Mesodermal cell (in vitro differentiated cells): ENCODE measurements around the gene KCNJ1.
A peak's percentile ranks its signal among the peaks of the same experiment; 100 is the strongest.

ENCODE experiments used
- H3K27ac ChIP-seq: 2 replicates; pipeline ENCODE4 v1.7.0; 2013; ENCODE audit warnings: mild to moderate bottlenecking, low read depth, low read length, moderate library complexity; ENCODE audit not compliant: severe bottlenecking
- H3K36me3 ChIP-seq: 2 replicates; pipeline ENCODE4 v1.7.1; 2013; ENCODE audit warnings: mild to moderate bottlenecking, low read length, moderate library complexity; ENCODE audit not compliant: control insufficient read depth, insufficient read depth
- H3K4me1 ChIP-seq: one replicate; pipeline ENCODE4 v1.7.1; 2013; ENCODE audit warnings: mild to moderate bottlenecking, low read length; ENCODE audit not compliant: insufficient read depth, control insufficient read depth, poor library complexity, severe bottlenecking
- H3K4me3 ChIP-seq: 2 replicates; pipeline ENCODE4 v1.7.0; 2013; ENCODE audit warnings: low read length, control low read depth, mild to moderate bottlenecking; ENCODE audit not compliant: insufficient read depth, poor library complexity, severe bottlenecking; ENCODE audit errors: extremely low read depth
- H3K9me3 ChIP-seq: 2 replicates; pipeline ENCODE4 v1.7.1; 2013; ENCODE audit warnings: mild to moderate bottlenecking, low read length, moderate library complexity; ENCODE audit not compliant: control insufficient read depth
- WGBS, 2 experiments: methylation state at CpG; one replicate each; pipeline ENCODE4 v1.1.5; 2013; ENCODE audit warnings: missing lambda C conversion rate in 2 of 2; ENCODE audit not compliant: insufficient coverage in 2 of 2; 5-methylcytosine and 5-hydroxymethylcytosine counted together

Gene KCNJ1

GRCh38 chr11:128908391-128909246 is 41.5 kb upstream of the KCNJ1 start:
- Histone ChIP-seq H3K4me3 (no peak overlapping the region), H3K27ac (no peak overlapping the region)
- 88 to 92% methylated on average over 8 to 10 of the region's 12 CpGs for WGBS, 2 experiments

GRCh38 chr11:128907585-128907984 is 40.5 kb upstream of the KCNJ1 start:
- H3K4me1 ChIP-seq, result peaks cover 31% of the 10 kb centered on the region
- H3K27ac ChIP-seq, result no peak overlapping the region
- no CpG with 5 or more reads among the region's 4 CpGs for WGBS, 2 experiments
- peaks cover 9% of the 10 kb centered on the region for H3K9me3 ChIP-seq
- H3K36me3 ChIP-seq, result no peaks in the 10 kb centered on the region
- no peak overlapping the region for H3K4me3 ChIP-seq

More at GRCh38 chr11:128908391-128909246, 41.5 kb upstream of the KCNJ1 start:
- Histone ChIP-seq H3K9me3 (peaks cover 9% of the 10 kb centered on the region), H3K4me1 (peaks cover 23% of the 10 kb centered on the region), H3K36me3 (no peaks in the 10 kb centered on the region)

GRCh38 chr11:128906185-128907050 is 39.3 kb upstream of the KCNJ1 start:
- Histone ChIP-seq H3K36me3 (no peaks in the 10 kb centered on the region), H3K4me1 (peaks cover 43% of the 10 kb centered on the region), H3K27ac (no peak overlapping the region), H3K9me3 (peaks cover 9% of the 10 kb centered on the region), H3K4me3 (peak overlapping the region; percentile 44)
- WGBS, 2 experiments, result 82 to 89% methylated on average over 7 of the region's 8 CpGs

- Histone ChIP-seq H3K27ac (no peak overlapping the region), H3K4me3 (peak overlapping the region; percentile 44), H3K36me3 (no peaks in the 10 kb centered on the region), H3K9me3 (peaks cover 9% of the 10 kb centered on the region), H3K4me1 (peaks cover 43% of the 10 kb centered on the region)
- 3 to 5% methylated on average over 15 to 31 of the region's 45 CpGs for WGBS, 2 experiments
Measured at GRCh38 chr11:128905345-128906184, 38.5 kb upstream of the KCNJ1 start.

GRCh38 chr11:128904656-128905344 is 37.7 kb upstream of the KCNJ1 start:
- H3K36me3 ChIP-seq, result no peaks in the 10 kb centered on the region
- peaks cover 43% of the 10 kb centered on the region for H3K4me1 ChIP-seq
- 4 to 5% methylated on average over 13 of the region's 25 CpGs for WGBS, 2 experiments
- H3K4me3 ChIP-seq, result peak overlapping the region; percentile 44
- H3K9me3 ChIP-seq, result peaks cover 9% of the 10 kb centered on the region
- no peak overlapping the region for H3K27ac ChIP-seq

- WGBS, 2 experiments, result 20 to 29% methylated on average over 8 to 13 of the region's 14 CpGs
- Histone ChIP-seq H3K27ac (no peak overlapping the region), H3K9me3 (peaks cover 9% of the 10 kb centered on the region), H3K4me1 (peaks cover 42% of the 10 kb centered on the region), H3K4me3 (no peak overlapping the region), H3K36me3 (no peaks in the 10 kb centered on the region)
Measured at GRCh38 chr11:128904303-128904655, 37.2 kb upstream of the KCNJ1 start.

- H3K36me3 ChIP-seq, result no peaks in the 10 kb centered on the region
- H3K4me3 ChIP-seq, result no peak overlapping the region
- no peak overlapping the region for H3K27ac ChIP-seq
- H3K9me3 ChIP-seq, result peaks cover 9% of the 10 kb centered on the region
- 6 to 7% methylated on average over 14 to 16 of the region's 17 CpGs for WGBS, 2 experiments
- H3K4me1 ChIP-seq, result peaks cover 34% of the 10 kb centered on the region
Measured at GRCh38 chr11:128903248-128904061, 36.4 kb upstream of the KCNJ1 start.

GRCh38 chr11:128902515-128903066 is 35.5 kb upstream of the KCNJ1 start:
- Histone ChIP-seq H3K27ac (no peak overlapping the region), H3K4me3 (no peak overlapping the region), H3K36me3 (no peaks in the 10 kb centered on the region), H3K4me1 (peaks cover 28% of the 10 kb centered on the region), H3K9me3 (peaks cover 9% of the 10 kb centered on the region)
- 19 to 25% methylated on average over 2 of the region's 10 CpGs for WGBS, 2 experiments
